Ovary (tissue), 9 donors: ENCODE data around the gene BID. TPM values are rescaled to one million over a fixed set of nuclear protein-coding genes. Genes with fewer than 3 reads are reported as not detected.

Source experiments
- DNase-seq, 5 donors: peaks; one replicate each; pipeline ENCODE4 v3.0.0-alpha.2; 2019 to 2020
- H3K27ac ChIP-seq, 2 donors: fragments of 200-600 bp; one replicate each; pipeline versions ENCODE4 v1.5.1 to v1.8.0; 2019 to 2022
- H3K27me3 ChIP-seq: fragments of 200-600 bp; one replicate; pipeline ENCODE4 v1.8.0; 2022
- H3K36me3 ChIP-seq: fragments of 200-600 bp; sonication (generic); one replicate; pipeline ENCODE4 v1.5.1; 2019
- H3K4me1 ChIP-seq: one replicate; pipeline ENCODE4 v1.8.1; 2013; ENCODE audit warnings: mild to moderate bottlenecking, moderate library complexity; ENCODE audit not compliant: insufficient read depth
- H3K4me3 ChIP-seq: fragments of 200-600 bp; sonication (generic); one replicate; pipeline ENCODE4 v1.5.1; 2017
- H3K9me3 ChIP-seq, 2 donors: fragments of 200-600 bp in 1 of 2; sonication (generic) in 1 of 2; one replicate each; pipeline versions ENCODE4 v1.5.1 to v1.8.1; 2013 to 2019; ENCODE audit warnings: mild to moderate bottlenecking in 1 of 2, moderate library complexity in 1 of 2
- CTCF ChIP-seq, 3 donors: fragments of 450-650 bp in 2 of 3; fragments of 200-600 bp in 1 of 3; IDR thresholded peaks; one replicate each; pipeline versions ENCODE4 v1.5.1 to v1.8.0; 2016 to 2022; ENCODE audit warnings: antibody characterized with exemption in 3 of 3, mild to moderate bottlenecking in 1 of 3
- EP300 ChIP-seq: sonication (generic); formaldehyde crosslinking; IDR thresholded peaks from one replicate; pipeline ENCODE4 v1.6.1; 2017; ENCODE audit warnings: antibody characterized with exemption
- POLR2A ChIP-seq: fragments of 450-650 bp; IDR thresholded peaks from one replicate; pipeline ENCODE4 v1.6.1; 2017; ENCODE audit warnings: antibody characterized with exemption, mild to moderate bottlenecking, moderate library complexity
- WGBS, 3 donors: extraction: QIAGEN DNeasy Blood & Tissue Kit in 1 of 3; methylation state at CpG; one replicate each; pipeline versions ENCODE4 v1.1.5 to v1.1.7; 2013 to 2017; 5-methylcytosine and 5-hydroxymethylcytosine counted together
- intact Hi-C, 4 donors: fragments of 100-400 bp; cut with DNase I; formaldehyde crosslinking; loops; one replicate each; pipeline versions ENCODE4 v1.11.0 to v1.15.1; 2022 to 2023
- polyA plus RNA-seq, 2 donors: library from polyadenylated mRNA; stranded (reverse); fragments of 200-250 nt in 1 of 2; fragments of 350-450 nt in 1 of 2; fragmentation: Illumina TruSeq in 1 of 2; extraction: RNeasy Lipid Tissue Mini Kit (QIAGEN cat#74804) in 1 of 2; gene quantifications; one replicate each; pipeline ENCODE4 v1.2.3, GENCODE V29; 2013 to 2014
- total RNA-seq, 7 donors: library from RNA; depleted of rRNA in 2 of 7; stranded (reverse); fragments of >200 nt in 2 of 7; fragmentation: NEBNext Ultra II Directional in 3 of 7; extraction: Animal tissue kit (Norgen Biotek cat#: 25700) in 3 of 7; gene quantifications; one replicate each; pipeline versions ENCODE4 v1.1.0 to v1.2.4, GENCODE V29; 2016 to 2023
- donor health status: DM: no; HTN: no; CAD: no; lungs with moderate emphysema.
- donor health status: DM: no; HTN: no; CAD: no.
- donor health status: Bipolar disorder and iron deficiency.
- donor health status: DM: yes; HTN: yes; CAD: no.
- donor health status: DM: no; HTN: no; CAD: no.
- donor health status: DM: yes; HTN: yes; CAD: no.

Gene BID
- total and polyA plus RNA-seq, 9 donors, result 3.2 to 13.8 (median 6.1) TPM

DNA sequence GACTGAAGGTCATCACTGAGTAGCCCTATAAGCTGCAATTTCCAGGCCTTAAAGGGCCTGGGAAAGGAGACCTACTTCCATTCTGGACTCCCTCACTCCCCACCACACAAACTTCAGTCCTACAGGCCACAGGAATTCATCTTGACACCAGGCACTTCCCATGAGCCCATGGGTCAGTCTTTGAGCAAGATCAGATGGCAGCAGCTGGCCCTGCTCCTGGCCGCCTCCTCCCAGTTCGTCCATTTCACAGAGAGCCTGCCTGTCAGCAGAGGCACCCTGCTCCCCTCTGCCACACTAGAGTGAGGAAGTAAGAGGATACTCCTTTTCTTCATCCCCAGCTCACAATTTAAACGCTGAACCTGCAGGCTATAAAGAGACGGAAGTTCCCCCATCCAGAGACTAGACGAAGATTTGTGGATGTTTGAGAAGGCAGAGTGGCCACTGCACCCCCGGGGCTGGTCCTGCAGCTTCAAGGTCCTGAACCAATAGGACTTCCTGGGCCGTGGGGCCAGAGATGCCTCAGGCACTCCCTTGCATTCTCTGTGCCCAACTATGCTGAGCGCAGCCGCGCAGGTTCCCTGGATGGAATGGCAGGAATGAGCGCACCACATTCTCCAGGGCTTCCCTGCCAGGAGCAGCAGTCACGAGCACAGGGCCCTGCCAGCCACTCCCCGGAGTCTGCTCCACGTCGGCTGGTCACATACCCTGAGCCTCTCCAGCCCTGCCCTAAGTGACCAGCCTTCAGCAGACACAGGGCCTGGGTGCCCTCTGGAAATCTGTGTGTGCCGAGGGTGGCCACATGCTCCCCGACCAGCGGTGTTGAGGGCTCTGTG lies 33.5 kb upstream of the BID start:
- H3K4me3 ChIP-seq, result no peak overlapping the region
- no peak overlapping the region for H3K27ac ChIP-seq
- peaks cover 2% of the 10 kb centered on the region for H3K36me3 ChIP-seq
- no peaks in the 10 kb centered on the region for H3K4me1 ChIP-seq
- 71 to 74% (median 72%) methylated on average over 18 of the region's 18 CpGs for WGBS, 3 donors
- TF ChIP-seq EP300, result no peak
- TF ChIP-seq CTCF (IDR thresholded peaks at IDR 0.05), result no peak
- no peak for TF ChIP-seq POLR2A
- H3K9me3 ChIP-seq, result no peaks in the 10 kb centered on the region
- no peaks in the 10 kb centered on the region for H3K27me3 ChIP-seq
- intact Hi-C loops, result no loop called here
- no peak for DNase-seq

- intact Hi-C loops, result no loop called here
- no peaks in the 10 kb centered on the region for H3K27me3 ChIP-seq
- TF ChIP-seq EP300 (no peak), POLR2A (no peak), CTCF (IDR thresholded peaks at IDR 0.05) (no peak)
- WGBS, 3 donors, result 92% methylated on average over 10 of the region's 10 CpGs
- no peak overlapping the region for H3K27ac ChIP-seq
- H3K36me3 ChIP-seq, result peaks cover 2% of the 10 kb centered on the region
- no peak overlapping the region for H3K4me3 ChIP-seq
- DNase-seq, result no peak
- no peaks in the 10 kb centered on the region for H3K4me1 ChIP-seq
- H3K9me3 ChIP-seq, result no peaks in the 10 kb centered on the region
Measured at GRCh38 chr22:17807086-17807485, 32.8 kb upstream of the BID start.

- DNase-seq, result no peak
- WGBS, 3 donors, result 48 to 91% (median 64%) methylated on average over 2 of the region's 2 CpGs
- no peak overlapping the region for H3K4me3 ChIP-seq
- H3K27ac ChIP-seq, result no peak overlapping the region
- H3K4me1 ChIP-seq, result no peaks in the 10 kb centered on the region
- TF ChIP-seq POLR2A, result no peak
- TF ChIP-seq CTCF (IDR thresholded peaks at IDR 0.05), result no peak
- no peak for TF ChIP-seq EP300
- intact Hi-C loops, result no loop called here
- no peaks in the 10 kb centered on the region for H3K27me3 ChIP-seq
- H3K36me3 ChIP-seq, result peaks cover 2% of the 10 kb centered on the region
- no peaks in the 10 kb centered on the region for H3K9me3 ChIP-seq
Measured at GRCh38 chr22:17806437-17806836, 32.2 kb upstream of the BID start.

- Histone ChIP-seq H3K36me3 (peaks cover 2% of the 10 kb centered on the region), H3K4me3 (no peak overlapping the region), H3K4me1 (no peaks in the 10 kb centered on the region), H3K27me3 (no peaks in the 10 kb centered on the region), H3K9me3 (no peaks in the 10 kb centered on the region), H3K27ac (no peak overlapping the region)
- intact Hi-C loops, result no loop called here
- no peak for DNase-seq
- WGBS, 3 donors, result 88 to 93% (median 92%) methylated on average over 22 of the region's 22 CpGs
- TF ChIP-seq CTCF (IDR thresholded peaks at IDR 0.05) (no peak), POLR2A (no peak), EP300 (no peak)
Measured at GRCh38 chr22:17804331-17805080, 30.2 kb upstream of the BID start.
